Measurements from ENCODE around the gene ZNF333.
A peak's percentile ranks its signal among the peaks of the same experiment; 100 is the strongest.

ZNF333 gene

GRCh38 chr19:14689598-14690503, at the start of gene ZNF333:
Gene ZNF333 (plus strand): TSS chr19:14690048. CDS start chr19:14693492, 3,444 bp downstream.
- peak; percentile 73 for DNase-seq (ENCODE audit: low read depth, low spot score)
- peaks cover 1% of the 10 kb centered on the region; the same call in 1 of the 2 replicates for H3K36me3 ChIP-seq (ENCODE audit: insufficient read depth, low read length)
- no peaks in the 10 kb centered on the region for H3K9me3 ChIP-seq (ENCODE audit: low read depth, low read length)
- H3K9ac ChIP-seq (ENCODE audit: insufficient read length): peak within 1 kb of the TSS; percentile 94
- peak within 1 kb of the TSS; percentile 98 for H3K4me3 ChIP-seq
- H3K27ac ChIP-seq: peak within 1 kb of the TSS; percentile 99
- no peak for TF ChIP-seq FOXP2 (optimal IDR thresholded peaks at IDR 0.05; ENCODE audit: control extremely low read depth, extremely low read length, insufficient read depth)
- TF ChIP-seq POLR2AphosphoS5 (IDR thresholded peaks at IDR 0.05; ENCODE audit: borderline replicate concordance, low read depth, low read length): peak; percentile 74; the same call in 1 of the 2 replicates

GRCh38 chr19:14648506-14648905, 41.3 kb upstream of the ZNF333 start:
- Histone ChIP-seq H3K27ac (no peak overlapping the region), H3K9me3 (ENCODE audit: low read depth, low read length) (no peaks in the 10 kb centered on the region), H3K4me3 (no peak overlapping the region), H3K36me3 (ENCODE audit: insufficient read depth, low read length) (no peaks in the 10 kb centered on the region), H3K9ac (ENCODE audit: insufficient read length) (no peak overlapping the region)
- TF ChIP-seq POLR2AphosphoS5 (IDR thresholded peaks at IDR 0.05; ENCODE audit: borderline replicate concordance, low read depth, low read length) (no peak), FOXP2 (optimal IDR thresholded peaks at IDR 0.05; ENCODE audit: control extremely low read depth, extremely low read length, insufficient read depth) (no peak), EZH2 (IDR thresholded peaks at IDR 0.05) (no peak)
- DNase-seq (ENCODE audit: low read depth, low spot score): no peak

DNA sequence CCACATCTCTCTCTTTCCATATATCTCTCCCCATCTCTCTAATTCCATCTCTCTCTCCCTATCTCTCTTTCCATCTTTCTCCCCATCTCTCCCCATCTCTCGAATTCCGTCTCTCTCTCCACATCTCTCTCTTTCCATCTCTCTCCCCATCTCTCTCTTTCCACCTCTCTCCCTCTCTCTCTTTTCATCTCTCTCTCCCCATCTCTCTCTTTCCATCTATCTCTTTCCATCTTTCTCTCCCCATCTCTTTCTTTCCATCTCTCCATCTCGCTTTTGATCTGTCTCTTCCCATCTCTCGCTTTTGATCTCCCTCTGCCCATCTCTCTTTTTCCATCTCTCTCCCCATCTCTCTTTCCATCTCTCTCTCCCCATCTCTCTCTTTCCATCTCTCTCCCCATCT, 40.8 kb upstream of the ZNF333 start:
- H3K9me3 ChIP-seq (ENCODE audit: low read depth, low read length): no peaks in the 10 kb centered on the region
- DNase-seq (ENCODE audit: low read depth, low spot score): no peak
- H3K27ac ChIP-seq: no peak overlapping the region
- H3K4me3 ChIP-seq: no peak overlapping the region
- H3K36me3 ChIP-seq (ENCODE audit: insufficient read depth, low read length): no peaks in the 10 kb centered on the region
- no peak overlapping the region for H3K9ac ChIP-seq (ENCODE audit: insufficient read length)
- TF ChIP-seq POLR2AphosphoS5 (IDR thresholded peaks at IDR 0.05; ENCODE audit: borderline replicate concordance, low read depth, low read length): no peak
- TF ChIP-seq FOXP2 (optimal IDR thresholded peaks at IDR 0.05; ENCODE audit: control extremely low read depth, extremely low read length, insufficient read depth): no peak
- no peak for TF ChIP-seq EZH2 (IDR thresholded peaks at IDR 0.05)

GRCh38 chr19:14650161-14650560, 39.7 kb upstream of the ZNF333 start:
- H3K4me3 ChIP-seq: no peak overlapping the region
- no peaks in the 10 kb centered on the region for H3K9me3 ChIP-seq (ENCODE audit: low read depth, low read length)
- no peak overlapping the region for H3K27ac ChIP-seq
- TF ChIP-seq FOXP2 (optimal IDR thresholded peaks at IDR 0.05; ENCODE audit: control extremely low read depth, extremely low read length, insufficient read depth) (no peak), EZH2 (IDR thresholded peaks at IDR 0.05) (no peak), POLR2AphosphoS5 (IDR thresholded peaks at IDR 0.05; ENCODE audit: borderline replicate concordance, low read depth, low read length) (no peak)
- H3K9ac ChIP-seq (ENCODE audit: insufficient read length): no peak overlapping the region
- no peaks in the 10 kb centered on the region for H3K36me3 ChIP-seq (ENCODE audit: insufficient read depth, low read length)
- no peak for DNase-seq (ENCODE audit: low read depth, low spot score)

- H3K36me3 ChIP-seq (ENCODE audit: insufficient read depth, low read length): no peaks in the 10 kb centered on the region
- no peaks in the 10 kb centered on the region for H3K9me3 ChIP-seq (ENCODE audit: low read depth, low read length)
- no peak overlapping the region for H3K4me3 ChIP-seq
- H3K27ac ChIP-seq: no peak overlapping the region
- no peak for TF ChIP-seq FOXP2 (optimal IDR thresholded peaks at IDR 0.05; ENCODE audit: control extremely low read depth, extremely low read length, insufficient read depth)
- TF ChIP-seq POLR2AphosphoS5 (IDR thresholded peaks at IDR 0.05; ENCODE audit: borderline replicate concordance, low read depth, low read length): no peak
- TF ChIP-seq EZH2 (IDR thresholded peaks at IDR 0.05): no peak
- no peak for DNase-seq (ENCODE audit: low read depth, low spot score)
- no peak overlapping the region for H3K9ac ChIP-seq (ENCODE audit: insufficient read length)
These were observed 34.9 kb upstream of the ZNF333 start for GRCh38 chr19:14654786-14655560.

DNA sequence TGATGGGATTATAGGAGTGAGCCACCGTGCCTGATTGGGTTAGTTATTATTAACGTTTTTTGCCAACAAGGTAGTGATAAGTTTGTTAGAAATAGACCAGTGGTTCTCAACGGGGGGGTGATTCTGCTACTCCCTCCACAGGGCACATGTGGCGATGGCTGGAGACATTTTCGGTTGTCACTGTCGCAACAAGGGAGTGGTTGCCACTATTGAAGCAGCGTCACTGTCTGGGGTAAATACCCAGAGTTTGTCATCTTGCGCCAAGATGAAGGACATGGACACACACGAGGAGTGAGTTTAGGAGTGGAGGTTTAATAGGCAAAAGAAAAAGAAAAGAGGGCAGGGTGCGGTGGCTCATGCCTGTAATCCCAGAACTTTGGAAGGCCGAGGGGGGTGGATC, 34.1 kb upstream of the ZNF333 start:
- H3K4me3 ChIP-seq: no peak overlapping the region
- no peak for DNase-seq (ENCODE audit: low read depth, low spot score)
- H3K36me3 ChIP-seq (ENCODE audit: insufficient read depth, low read length): no peaks in the 10 kb centered on the region
- TF ChIP-seq EZH2 (IDR thresholded peaks at IDR 0.05): no peak
- TF ChIP-seq POLR2AphosphoS5 (IDR thresholded peaks at IDR 0.05; ENCODE audit: borderline replicate concordance, low read depth, low read length): no peak
- no peak for TF ChIP-seq FOXP2 (optimal IDR thresholded peaks at IDR 0.05; ENCODE audit: control extremely low read depth, extremely low read length, insufficient read depth)
- H3K27ac ChIP-seq: no peak overlapping the region
- H3K9ac ChIP-seq (ENCODE audit: insufficient read length): no peak overlapping the region
- no peaks in the 10 kb centered on the region for H3K9me3 ChIP-seq (ENCODE audit: low read depth, low read length)

DNA sequence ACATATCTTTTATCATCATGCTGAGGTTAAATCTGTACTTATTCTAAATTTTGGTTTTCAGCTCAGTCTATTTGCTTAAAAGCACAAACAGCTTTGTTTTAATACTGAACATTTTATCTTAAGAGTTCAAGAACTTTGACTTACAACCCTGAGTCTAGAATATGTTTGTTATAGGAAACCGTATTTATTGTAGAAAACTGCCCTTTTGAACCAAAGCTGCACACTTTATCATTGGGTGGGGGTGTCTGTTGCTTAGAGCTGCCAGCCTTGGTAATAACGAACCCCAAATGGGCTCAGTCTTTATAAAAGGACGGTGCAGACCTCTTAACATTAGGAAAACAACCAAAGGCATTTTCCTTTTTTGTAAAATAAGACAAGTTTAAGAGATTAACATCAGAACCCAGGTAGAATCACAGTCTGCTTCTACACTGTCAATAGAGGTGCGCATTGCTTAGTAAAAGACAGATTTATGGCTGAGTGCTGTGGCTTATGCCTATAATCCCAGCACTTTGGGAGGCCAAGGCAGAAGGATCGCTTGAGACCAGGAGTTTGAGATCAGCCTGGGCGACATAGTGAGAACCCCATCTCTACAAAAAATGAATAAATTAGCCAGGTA, 29.9 kb upstream of the ZNF333 start:
- Histone ChIP-seq H3K9me3 (ENCODE audit: low read depth, low read length) (no peaks in the 10 kb centered on the region), H3K36me3 (ENCODE audit: insufficient read depth, low read length) (no peaks in the 10 kb centered on the region), H3K9ac (ENCODE audit: insufficient read length) (no peak overlapping the region), H3K27ac (no peak overlapping the region), H3K4me3 (no peak overlapping the region)
- TF ChIP-seq EZH2 (IDR thresholded peaks at IDR 0.05) (no peak), POLR2AphosphoS5 (IDR thresholded peaks at IDR 0.05; ENCODE audit: borderline replicate concordance, low read depth, low read length) (no peak), FOXP2 (optimal IDR thresholded peaks at IDR 0.05; ENCODE audit: control extremely low read depth, extremely low read length, insufficient read depth) (no peak)
- DNase-seq (ENCODE audit: low read depth, low spot score): no peak
